Activated naive CD4-positive, alpha-beta T cell treated with anti-CD3 and anti-CD28 coated beads, Interleukin-2, amount 50 U/mL, for 16 hours (primary cell): ENCODE results near the gene DNAAF2.
"Not testable (repeated sequence)": the region's sequence is repeated elsewhere in the genome, so short reads cannot be mapped to it uniquely, and the experiment has no call there.

Experiments
- DNase-seq: peaks from one replicate; pipeline ENCODE4 v3.0.0-alpha.2; 2020

The DNAAF2 gene

GRCh38 chr14:49620182-49621113 lies 14.6 kb downstream of the DNAAF2 start, which contains the start of the genes MGAT2 and RPL36AL:
TSS of gene MGAT2 (plus strand) at chr14:49620799. CDS start at chr14:49621269, 470 bp downstream.
TSS of gene RPL36AL (minus strand) at chr14:49620626. CDS start at chr14:49619104, 1,522 bp downstream.
- peak; percentile 94 for DNase-seq

GRCh38 chr14:49619730-49620129 lies 15.3 kb downstream of the DNAAF2 start:
- DNase-seq, result no peak

- not testable (repeated sequence) for DNase-seq
These were observed 15.8 kb downstream of the DNAAF2 start for GRCh38 chr14:49619273-49619672.

GRCh38 chr14:49617852-49618519 lies 17.1 kb downstream of the DNAAF2 start:
- DNase-seq, result no peak

- DNase-seq, result no peak
These were observed 19.3 kb downstream of the DNAAF2 start for GRCh38 chr14:49615776-49616175.

- no peak for DNase-seq
These were observed 20.8 kb downstream of the DNAAF2 start for GRCh38 chr14:49614196-49614595.

GRCh38 chr14:49612671-49613070 lies 22.4 kb downstream of the DNAAF2 start:
- no peak for DNase-seq

GRCh38 chr14:49612251-49612650 lies 22.8 kb downstream of the DNAAF2 start:
- DNase-seq, result no peak

- no peak for DNase-seq
These were observed 27.5 kb downstream of the DNAAF2 start for GRCh38 chr14:49607583-49607982.

- peak; percentile 89 for DNase-seq
These were observed 36.4 kb downstream of the DNAAF2 start, which contains the start of gene LRR1 for GRCh38 chr14:49598485-49599300. TSS of gene LRR1 (plus strand) at chr14:49598940. CDS start at chr14:49599021, 81 bp downstream.

GRCh38 chr14:49598189-49598484 lies 36.9 kb downstream of the DNAAF2 start:
- DNase-seq, result no peak

- DNase-seq, result no peak
These were observed 40.5 kb downstream of the DNAAF2 start for GRCh38 chr14:49594347-49595091.

GRCh38 chr14:49593016-49593415 lies 42.0 kb downstream of the DNAAF2 start:
- no peak for DNase-seq

GRCh38 chr14:49589387-49589786 lies 45.7 kb downstream of the DNAAF2 start:
- no peak for DNase-seq

GRCh38 chr14:49586673-49587460 lies 48.2 kb downstream of the DNAAF2 start:
- peak; percentile 73 for DNase-seq

- DNase-seq, result peak; percentile 95
These were observed 49.0 kb downstream of the DNAAF2 start, which contains the start of gene RPS29 for GRCh38 chr14:49585803-49586672. TSS of gene RPS29 (minus strand) at chr14:49586380. CDS start at chr14:49586346, 34 bp downstream.

- peak; percentile 35 for DNase-seq
These were observed 49.9 kb downstream of the DNAAF2 start for GRCh38 chr14:49584981-49585640.

GRCh38 chr14:49584058-49584457 lies 51.0 kb downstream of the DNAAF2 start:
- DNase-seq, result peak; percentile 12

GRCh38 chr14:49583629-49584028 lies 51.4 kb downstream of the DNAAF2 start:
- no peak for DNase-seq
